Neural progenitor cell (in vitro differentiated cells): ENCODE data around the gene ARHGAP22. TPM values are rescaled to one million over a fixed set of nuclear protein-coding genes. Genes with fewer than 3 reads are reported as not detected.

Experiments
- DNase-seq: peaks from one replicate; pipeline ENCODE4 v3.0.0-alpha.2; 2016; ENCODE audit warnings: low spot score
- H2AFZ ChIP-seq: fragments of 200-600 bp; sonication (generic); replicated peaks from 2 replicates; pipeline ENCODE4 v1.6.1; 2016; ENCODE audit warnings: antibody characterized with exemption
- H3F3A ChIP-seq: fragments of 200-600 bp; sonication (generic); 2 replicates; pipeline ENCODE4 v1.6.1; 2016; ENCODE audit warnings: antibody characterized with exemption, low read depth
- H3K27ac ChIP-seq: fragments of 200-600 bp; sonication (generic); 2 replicates; pipeline ENCODE4 v1.5.1; 2016; ENCODE audit warnings: mild to moderate bottlenecking
- H3K27me3 ChIP-seq: fragments of 200-600 bp; sonication (generic); 2 replicates; pipeline ENCODE4 v1.6.1; 2016; ENCODE audit warnings: mild to moderate bottlenecking, moderate library complexity
- H3K36me3 ChIP-seq: fragments of 200-600 bp; sonication (generic); 2 replicates; pipeline ENCODE4 v1.5.1; 2016
- H3K4me1 ChIP-seq: fragments of 200-600 bp; sonication (generic); 2 replicates; pipeline ENCODE4 v1.6.1; 2016; ENCODE audit warnings: mixed run types
- H3K4me2 ChIP-seq: fragments of 200-600 bp; sonication (generic); 2 replicates; pipeline ENCODE4 v1.6.1; 2016
- H3K4me3 ChIP-seq: fragments of 200-600 bp; sonication (generic); 2 replicates; pipeline ENCODE4 v1.5.1; 2016
- H3K79me2 ChIP-seq: fragments of 200-600 bp; sonication (generic); 2 replicates; pipeline ENCODE4 v1.6.1; 2016; ENCODE audit warnings: low read depth
- H3K9ac ChIP-seq: fragments of 200-600 bp; sonication (generic); 2 replicates; pipeline ENCODE4 v1.6.1; 2016
- H3K9me3 ChIP-seq: fragments of 200-600 bp; sonication (generic); 2 replicates; pipeline ENCODE4 v1.5.1; 2016; ENCODE audit warnings: low read depth
- H4K20me1 ChIP-seq: fragments of 200-600 bp; sonication (generic); 2 replicates; pipeline ENCODE4 v1.6.1; 2016; ENCODE audit warnings: low read depth
- H3K27ac Mint-ChIP-seq: 3 replicates; pipeline ENCODE4 v1.8.0; 2021; ENCODE audit warnings: mixed read lengths
- H3K27me3 Mint-ChIP-seq: 2 replicates; pipeline ENCODE4 v1.8.0; 2022; ENCODE audit warnings: low read depth, mild to moderate bottlenecking, inconsistent platforms, moderate library complexity, mixed read lengths; ENCODE audit not compliant: insufficient read depth
- H3K36me3 Mint-ChIP-seq: 3 replicates; pipeline ENCODE4 v1.8.0; 2021; ENCODE audit warnings: mixed read lengths
- H3K4me1 Mint-ChIP-seq: 3 replicates; pipeline ENCODE4 v1.8.0; 2021; ENCODE audit warnings: mixed read lengths
- H3K4me3 Mint-ChIP-seq: 3 replicates; pipeline ENCODE4 v1.8.0; 2021; ENCODE audit warnings: mild to moderate bottlenecking, moderate library complexity, mixed read lengths
- H3K9me3 Mint-ChIP-seq: 3 replicates; pipeline ENCODE4 v1.8.0; 2020; ENCODE audit warnings: mixed read lengths
- EZH2 ChIP-seq: fragments of 200-600 bp; sonication (generic); IDR thresholded peaks from 2 replicates; pipeline ENCODE4 v1.6.1; 2017; ENCODE audit warnings: antibody characterized with exemption, mild to moderate bottlenecking, moderate library complexity
- EZH2phosphoT487 ChIP-seq: fragments of 200-600 bp; sonication (generic); IDR thresholded peaks from 2 replicates; pipeline ENCODE4 v1.6.1; 2017; ENCODE audit warnings: antibody characterized with exemption
- total RNA-seq: library from RNA; depleted of rRNA; stranded (reverse); fragments of >200 nt; gene quantifications from 2 replicates; pipeline ENCODE4 v1.2.3, GENCODE V29; 2015; ENCODE audit warnings: low replicate concordance
- TF ChIP-seq, protein P1 (sequence below): fragments of 200-600 bp; sonication (generic); IDR thresholded peaks from 2 replicates; pipeline ENCODE4 v1.5.1; 2017; ENCODE audit warnings: antibody characterized with exemption, mild to moderate bottlenecking

Gene ARHGAP22
- total RNA-seq, 1 donor from 2014 or later: 1.7 TPM

DNA sequence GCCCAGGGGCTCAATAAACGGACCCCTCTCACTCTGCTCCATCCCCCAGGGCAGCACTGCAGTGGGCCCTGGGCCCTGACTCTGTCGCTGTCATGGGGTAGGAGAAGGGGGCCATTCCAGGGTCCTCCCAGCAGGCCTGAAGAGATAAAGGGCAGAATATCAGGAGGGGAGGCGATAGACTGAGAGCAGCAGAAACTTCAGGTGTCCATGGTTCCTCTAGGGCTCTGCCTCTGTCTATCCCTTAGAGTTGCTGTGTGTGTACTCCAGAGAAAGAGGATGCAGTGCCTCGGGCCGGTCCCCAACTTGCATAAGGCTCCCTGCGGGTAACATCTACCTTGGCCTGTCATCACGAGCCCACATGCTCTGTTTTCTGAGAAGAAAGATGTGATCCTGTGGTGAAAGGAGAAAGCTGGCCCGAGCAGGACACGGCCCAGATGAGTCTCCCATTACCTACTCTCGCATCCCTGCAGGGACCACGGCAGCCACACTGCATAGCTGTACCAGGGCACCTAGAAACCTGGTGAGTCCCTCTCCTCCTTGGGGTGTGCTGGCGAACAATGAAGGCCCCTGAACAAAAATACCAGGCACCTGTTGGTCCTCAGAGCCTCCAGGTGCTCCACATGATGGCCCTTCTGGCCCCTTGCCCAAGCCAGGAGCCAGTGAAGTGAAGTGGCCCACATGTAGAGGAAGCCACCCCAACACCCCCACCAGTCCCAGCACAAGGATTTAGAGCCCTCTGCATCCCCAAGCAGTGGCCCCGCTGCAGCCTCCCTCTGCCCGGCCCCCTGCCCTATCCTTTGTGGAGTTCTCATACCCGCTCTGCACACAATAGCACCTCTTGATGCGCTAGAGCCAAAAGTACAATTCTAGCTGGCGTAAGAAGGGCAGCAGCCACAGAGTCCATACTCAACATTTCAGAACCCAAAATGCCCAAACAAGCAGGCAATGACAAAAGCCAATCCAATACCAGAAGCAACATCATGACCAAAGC lies 106.8 kb downstream of the ARHGAP22 start:
- H4K20me1 ChIP-seq: no peaks in the 10 kb centered on the region
- H3K27me3 Mint-ChIP-seq: peaks cover 7% of the 10 kb centered on the region

DNA sequence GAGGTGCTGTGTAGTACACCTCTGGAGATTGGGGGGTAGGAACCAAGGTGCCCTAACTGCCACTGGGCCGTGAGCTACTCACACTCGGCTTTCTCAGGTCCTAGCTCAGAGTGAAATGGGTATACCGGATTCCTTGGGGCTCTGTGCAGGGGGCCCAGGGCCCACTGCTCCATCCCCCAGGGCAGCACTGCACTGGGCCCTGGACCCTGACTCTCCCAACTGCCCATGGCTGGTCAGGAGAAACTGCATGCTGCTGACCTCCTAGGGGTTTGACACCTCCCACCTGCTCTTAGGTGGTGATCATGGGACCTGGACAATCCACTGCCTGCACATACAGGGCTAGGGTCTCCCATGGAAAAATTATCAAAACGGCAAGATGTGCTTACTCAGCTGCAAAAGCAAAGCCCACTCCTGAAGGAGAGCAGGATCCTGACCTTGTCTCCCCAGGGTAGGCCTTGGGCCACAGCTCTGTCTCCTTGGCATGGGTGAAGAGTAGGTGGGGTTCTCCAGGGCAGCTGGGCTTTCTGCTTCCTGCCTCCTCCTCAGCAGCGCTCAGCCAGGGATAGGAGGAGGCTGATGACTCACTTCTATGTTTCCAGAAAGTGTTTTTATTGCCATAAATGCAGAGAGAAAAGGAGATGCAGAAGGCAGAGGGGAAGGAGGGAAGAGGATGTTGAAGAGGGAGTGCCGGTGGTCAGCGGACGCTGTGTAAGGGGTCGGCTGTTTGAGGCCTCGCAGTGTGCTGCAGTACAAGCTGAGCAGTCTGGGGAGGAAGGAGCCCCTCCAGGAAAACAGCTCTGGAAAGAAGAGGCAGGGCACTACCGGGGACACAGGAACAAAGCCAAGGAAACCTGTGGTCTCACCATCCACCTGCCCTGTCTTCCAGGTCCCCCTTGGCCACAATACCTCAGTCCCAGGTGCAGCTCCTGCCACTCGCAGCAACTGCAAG lies 107.8 kb downstream of the ARHGAP22 start:
- no peaks in the 10 kb centered on the region for H3K9me3 Mint-ChIP-seq
- no peaks in the 10 kb centered on the region for H3K79me2 ChIP-seq
- no peak overlapping the region for H3K4me3 ChIP-seq
- H3K4me1 ChIP-seq: no peaks in the 10 kb centered on the region
- H3K27me3 Mint-ChIP-seq: peaks cover 3% of the 10 kb centered on the region
- no peaks in the 10 kb centered on the region for H3K36me3 Mint-ChIP-seq
- H4K20me1 ChIP-seq: no peaks in the 10 kb centered on the region
- TF ChIP-seq, protein P1, sequence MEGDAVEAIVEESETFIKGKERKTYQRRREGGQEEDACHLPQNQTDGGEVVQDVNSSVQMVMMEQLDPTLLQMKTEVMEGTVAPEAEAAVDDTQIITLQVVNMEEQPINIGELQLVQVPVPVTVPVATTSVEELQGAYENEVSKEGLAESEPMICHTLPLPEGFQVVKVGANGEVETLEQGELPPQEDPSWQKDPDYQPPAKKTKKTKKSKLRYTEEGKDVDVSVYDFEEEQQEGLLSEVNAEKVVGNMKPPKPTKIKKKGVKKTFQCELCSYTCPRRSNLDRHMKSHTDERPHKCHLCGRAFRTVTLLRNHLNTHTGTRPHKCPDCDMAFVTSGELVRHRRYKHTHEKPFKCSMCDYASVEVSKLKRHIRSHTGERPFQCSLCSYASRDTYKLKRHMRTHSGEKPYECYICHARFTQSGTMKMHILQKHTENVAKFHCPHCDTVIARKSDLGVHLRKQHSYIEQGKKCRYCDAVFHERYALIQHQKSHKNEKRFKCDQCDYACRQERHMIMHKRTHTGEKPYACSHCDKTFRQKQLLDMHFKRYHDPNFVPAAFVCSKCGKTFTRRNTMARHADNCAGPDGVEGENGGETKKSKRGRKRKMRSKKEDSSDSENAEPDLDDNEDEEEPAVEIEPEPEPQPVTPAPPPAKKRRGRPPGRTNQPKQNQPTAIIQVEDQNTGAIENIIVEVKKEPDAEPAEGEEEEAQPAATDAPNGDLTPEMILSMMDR: no peak
- TF ChIP-seq EZH2phosphoT487 (no peak), EZH2 (no peak)
- no peaks in the 10 kb centered on the region for H3K4me1 Mint-ChIP-seq
- H3K27ac ChIP-seq: no peak overlapping the region
- no peak for DNase-seq
- no peak overlapping the region for H2AFZ ChIP-seq
- no peak overlapping the region for H3K27ac Mint-ChIP-seq
- no peak overlapping the region for H3K4me3 Mint-ChIP-seq
- no peaks in the 10 kb centered on the region for H3K36me3 ChIP-seq
- no peaks in the 10 kb centered on the region for H3F3A ChIP-seq
- H3K27me3 ChIP-seq: no peaks in the 10 kb centered on the region
- no peak overlapping the region for H3K4me2 ChIP-seq
- H3K9ac ChIP-seq: no peak overlapping the region
- H3K9me3 ChIP-seq: no peaks in the 10 kb centered on the region

More for the DNA sequence above, 106.8 kb downstream of the ARHGAP22 start:
- no peak overlapping the region for H3K4me3 Mint-ChIP-seq
- Histone ChIP-seq H3K9ac (no peak overlapping the region), H3K27me3 (no peaks in the 10 kb centered on the region), H3K36me3 (no peaks in the 10 kb centered on the region), H3K9me3 (no peaks in the 10 kb centered on the region), H3K4me3 (no peak overlapping the region), H3F3A (no peaks in the 10 kb centered on the region), H3K79me2 (no peaks in the 10 kb centered on the region), H2AFZ (no peak overlapping the region), H3K4me1 (no peaks in the 10 kb centered on the region), H3K4me2 (no peak overlapping the region), H3K27ac (no peak overlapping the region)
- DNase-seq: no peak
- H3K4me1 Mint-ChIP-seq: no peaks in the 10 kb centered on the region
- H3K36me3 Mint-ChIP-seq: no peaks in the 10 kb centered on the region
- TF ChIP-seq EZH2: no peak
- TF ChIP-seq EZH2phosphoT487: no peak
- TF ChIP-seq, protein P1: no peak
- no peak overlapping the region for H3K27ac Mint-ChIP-seq
- no peaks in the 10 kb centered on the region for H3K9me3 Mint-ChIP-seq

DNA sequence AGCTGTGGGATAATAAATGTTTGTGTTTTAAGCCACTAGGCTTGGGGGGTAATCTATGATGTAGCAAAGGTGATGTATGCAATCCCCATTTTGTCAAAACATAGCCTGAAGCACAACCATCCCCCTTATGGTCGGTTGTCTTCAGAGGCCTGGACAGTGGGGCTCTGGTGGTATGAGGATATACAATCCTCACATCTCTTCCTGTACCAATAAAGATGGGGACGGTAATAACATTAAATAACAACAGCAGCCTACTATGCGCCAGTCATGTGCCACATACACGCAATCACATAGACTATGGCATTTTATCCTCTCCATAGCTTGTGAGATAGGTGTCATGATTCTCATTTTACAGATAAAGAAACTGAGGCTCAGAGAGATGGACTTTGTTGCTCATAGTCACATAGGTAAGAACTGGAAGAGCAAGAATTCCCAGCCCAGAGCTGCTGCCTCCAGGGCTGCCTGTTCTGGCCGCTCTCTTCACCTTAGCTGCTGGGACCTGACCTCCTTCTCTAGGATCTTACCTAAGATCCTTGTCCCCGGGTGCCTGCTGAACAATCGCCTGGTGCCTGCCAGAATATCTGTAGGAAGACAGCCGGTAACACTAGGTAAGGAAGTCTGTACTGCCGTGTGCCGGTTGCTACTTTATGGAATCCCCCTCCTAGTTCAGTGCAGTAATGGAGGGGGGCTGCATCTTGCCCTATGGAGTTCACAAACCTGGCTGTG lies 108.6 kb downstream of the ARHGAP22 start:
- Mint-ChIP-seq H3K9me3 (no peaks in the 10 kb centered on the region), H3K4me3 (no peak overlapping the region), H3K4me1 (no peaks in the 10 kb centered on the region), H3K27ac (peak overlapping the region; percentile 42), H3K36me3 (no peaks in the 10 kb centered on the region), H3K27me3 (peaks cover 3% of the 10 kb centered on the region)
- H3K4me3 ChIP-seq: no peak overlapping the region
- no peak overlapping the region for H2AFZ ChIP-seq
- no peak for DNase-seq
- H3K4me2 ChIP-seq: no peak overlapping the region
- H3F3A ChIP-seq: no peaks in the 10 kb centered on the region
- no peak overlapping the region for H3K9ac ChIP-seq
- H3K36me3 ChIP-seq: no peaks in the 10 kb centered on the region
- no peaks in the 10 kb centered on the region for H3K27me3 ChIP-seq
- H3K4me1 ChIP-seq: no peaks in the 10 kb centered on the region
- no peaks in the 10 kb centered on the region for H3K79me2 ChIP-seq
- H3K27ac ChIP-seq: no peak overlapping the region
- TF ChIP-seq, protein P1: no peak
- TF ChIP-seq EZH2 (no peak), EZH2phosphoT487 (no peak)
- H4K20me1 ChIP-seq: no peaks in the 10 kb centered on the region
- no peaks in the 10 kb centered on the region for H3K9me3 ChIP-seq
